Glomerular endothelial cell (primary cell): ENCODE data around the gene VENTX. TPM values are rescaled to one million over a fixed set of nuclear protein-coding genes. Genes with fewer than 3 reads are reported as not detected.

Experiments
- DNase-seq: peaks from one replicate; pipeline ENCODE4 v3.0.0-alpha.2; 2011; ENCODE audit warnings: low read depth, low spot score; ENCODE audit errors: extremely low read depth
- total RNA-seq: library from RNA; depleted of rRNA; stranded (reverse); fragments of >200 nt; gene quantifications from 2 replicates; pipeline ENCODE4 v1.2.3, GENCODE V29; 2015

The VENTX gene
- total RNA-seq, 1 donor from 2014 or later = not detected

DNA sequence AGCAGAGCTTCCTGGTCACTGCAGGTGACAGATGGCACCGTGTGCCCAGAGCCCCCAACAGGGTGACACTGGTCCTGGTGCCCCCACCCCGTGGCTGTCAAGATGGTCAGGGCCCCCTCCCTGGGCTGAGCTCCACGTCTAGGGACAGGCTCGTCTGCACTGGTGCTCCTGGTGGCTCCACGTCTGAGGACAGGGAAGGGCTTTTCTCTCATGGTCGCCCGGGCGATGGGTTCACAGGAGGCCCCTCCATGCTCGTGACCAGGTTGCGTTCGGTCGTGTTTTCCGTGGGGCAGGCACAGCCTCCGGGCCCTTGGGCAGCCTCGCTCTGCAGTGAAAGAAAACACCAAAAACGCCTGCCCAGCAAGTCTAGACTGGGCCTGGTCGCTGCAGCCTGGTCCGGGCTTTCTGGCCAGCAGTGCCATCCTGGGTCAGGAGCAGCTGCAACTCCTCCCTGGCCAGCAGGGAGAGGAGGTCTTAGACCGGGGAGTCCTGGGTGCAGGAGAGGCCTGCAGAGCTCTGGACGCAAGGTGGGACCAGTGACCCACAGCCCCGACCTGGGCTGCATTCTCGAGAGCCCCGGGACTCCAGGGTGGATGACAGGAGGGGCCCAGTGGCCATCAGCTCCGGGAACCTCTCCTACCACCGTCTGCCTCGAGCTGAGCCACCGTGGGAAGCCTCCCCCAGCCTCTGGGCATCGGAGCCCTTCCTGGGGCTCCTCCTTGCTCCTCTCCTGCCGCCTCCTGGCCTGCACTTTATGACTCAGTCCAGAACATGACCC is 35.5 kb upstream of the VENTX start:
- no peak for DNase-seq

DNA sequence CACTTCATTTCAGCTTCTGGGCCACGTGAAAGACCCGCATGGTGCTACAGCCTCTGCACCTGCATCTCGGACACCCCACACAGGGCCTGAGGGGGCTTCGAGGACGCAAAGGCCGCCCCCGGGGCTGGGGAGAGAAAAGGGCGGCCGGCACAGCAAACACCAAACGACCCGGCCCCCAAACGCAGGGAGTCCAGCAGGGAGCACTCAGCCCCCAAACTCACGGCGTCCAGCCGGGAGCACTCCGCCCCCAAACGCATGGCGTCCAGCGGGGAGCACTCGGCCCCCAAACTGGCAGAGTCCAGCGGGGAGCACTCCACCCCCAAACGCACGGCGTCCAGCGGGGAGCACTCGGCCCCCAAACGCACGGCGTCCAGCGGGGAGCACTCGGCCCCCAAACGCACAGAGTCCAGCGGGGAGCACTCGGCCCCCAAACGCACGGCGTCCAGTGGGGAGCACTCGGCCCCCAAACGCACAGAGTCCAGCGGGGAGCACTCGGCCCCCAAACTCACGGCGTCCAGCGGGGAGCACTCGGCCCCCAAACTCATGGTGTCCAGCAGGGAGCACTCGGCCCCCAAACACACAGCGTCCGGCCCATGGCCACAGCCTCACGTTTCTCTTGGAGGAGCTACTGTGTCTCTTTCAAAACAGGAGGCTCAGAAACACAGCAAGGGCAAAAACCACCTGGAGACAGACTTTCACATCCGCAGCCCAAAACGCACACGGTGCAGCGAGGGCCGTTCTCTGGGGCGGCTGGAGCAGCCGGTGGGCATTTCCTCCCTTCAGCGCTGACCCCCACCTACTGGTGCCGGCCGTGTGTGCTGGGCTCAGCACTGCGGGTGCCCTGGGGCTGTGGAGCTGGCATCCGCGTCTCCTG is 34.6 kb upstream of the VENTX start:
- no peak for DNase-seq

DNA sequence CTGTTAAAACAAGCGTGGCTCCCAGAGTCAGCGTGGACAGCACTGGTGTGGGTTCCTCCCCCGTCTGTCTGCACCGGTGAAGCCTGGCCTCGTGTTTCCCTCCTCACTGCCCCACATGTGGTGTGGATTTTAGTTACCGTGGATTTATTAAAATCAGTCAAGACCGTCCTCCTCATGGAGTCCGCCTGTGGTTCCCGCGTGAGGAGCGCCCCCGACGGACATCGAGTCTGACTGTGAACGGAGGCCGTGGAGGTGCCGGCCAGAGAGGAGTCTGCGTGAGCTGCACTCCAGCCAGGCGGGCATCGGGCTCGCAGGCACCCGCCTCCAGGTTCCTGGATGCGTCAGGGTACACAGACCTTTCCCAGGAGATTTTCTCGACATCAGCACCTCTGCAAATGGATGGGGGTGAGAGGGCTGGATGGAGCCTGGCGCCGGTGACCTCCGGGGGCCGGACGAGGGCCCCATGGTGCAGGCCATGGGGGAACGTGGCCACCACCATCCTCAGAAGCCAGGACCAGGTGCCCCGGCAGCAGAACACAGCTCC is 33.9 kb upstream of the VENTX start:
- no peak for DNase-seq

DNA sequence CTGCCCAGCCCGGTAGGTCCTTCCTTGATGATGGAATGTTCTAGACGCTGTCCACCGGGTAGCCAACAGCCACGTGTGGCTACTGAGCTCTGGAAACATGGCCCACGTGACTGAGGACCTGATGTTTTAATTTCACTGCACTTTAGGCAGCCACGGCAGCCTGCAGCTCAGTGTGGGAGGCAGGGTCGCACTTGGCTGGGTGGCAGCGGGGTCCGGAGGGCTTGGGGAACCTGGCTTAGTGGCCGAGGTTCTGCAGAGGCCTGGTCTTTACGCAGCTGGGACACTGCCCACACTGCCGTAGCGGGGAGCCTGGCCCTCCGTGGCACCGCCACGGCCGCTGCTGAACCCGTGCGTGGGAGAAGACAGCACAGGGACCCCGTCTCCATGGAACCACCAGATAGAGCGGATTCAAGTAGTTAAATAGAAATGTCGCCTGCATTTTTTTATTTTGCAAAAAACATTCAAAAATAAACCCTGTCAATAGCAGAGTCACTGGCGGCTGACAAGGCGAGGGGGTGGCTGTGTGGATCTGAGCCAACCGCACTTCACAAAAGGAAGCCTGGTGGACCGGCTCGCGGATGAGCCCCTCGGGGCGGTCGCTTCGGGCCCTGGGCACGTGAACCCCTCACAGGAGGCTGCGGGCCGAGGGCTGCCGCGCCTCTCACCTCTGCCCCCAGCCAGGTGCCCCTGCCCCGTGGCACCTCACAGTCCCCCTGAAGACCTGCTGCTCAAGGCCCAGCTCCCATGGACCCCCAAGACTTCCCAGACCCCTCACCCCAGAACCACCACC is 33.2 kb upstream of the VENTX start:
- no peak for DNase-seq

DNA sequence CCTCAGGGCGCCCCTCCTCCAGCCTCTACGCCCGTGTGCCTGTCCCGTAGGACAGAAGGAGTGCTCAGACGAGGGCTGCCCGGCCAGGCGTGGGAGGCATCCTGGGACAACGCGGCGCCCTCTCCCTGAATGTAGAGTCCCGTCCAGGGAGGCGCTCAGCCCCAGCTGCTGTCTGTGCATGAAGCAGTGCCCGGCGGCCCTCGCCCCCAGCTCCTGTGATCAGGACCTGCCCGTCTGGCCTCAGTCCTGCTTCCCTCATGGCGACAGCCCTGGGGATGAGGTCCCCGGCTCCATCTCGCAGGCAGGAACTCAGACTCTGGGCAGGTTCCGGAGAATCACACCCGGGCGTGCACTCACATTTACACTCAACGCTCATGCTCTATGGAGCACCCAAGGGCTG is 32.5 kb upstream of the VENTX start:
- no peak for DNase-seq

DNA sequence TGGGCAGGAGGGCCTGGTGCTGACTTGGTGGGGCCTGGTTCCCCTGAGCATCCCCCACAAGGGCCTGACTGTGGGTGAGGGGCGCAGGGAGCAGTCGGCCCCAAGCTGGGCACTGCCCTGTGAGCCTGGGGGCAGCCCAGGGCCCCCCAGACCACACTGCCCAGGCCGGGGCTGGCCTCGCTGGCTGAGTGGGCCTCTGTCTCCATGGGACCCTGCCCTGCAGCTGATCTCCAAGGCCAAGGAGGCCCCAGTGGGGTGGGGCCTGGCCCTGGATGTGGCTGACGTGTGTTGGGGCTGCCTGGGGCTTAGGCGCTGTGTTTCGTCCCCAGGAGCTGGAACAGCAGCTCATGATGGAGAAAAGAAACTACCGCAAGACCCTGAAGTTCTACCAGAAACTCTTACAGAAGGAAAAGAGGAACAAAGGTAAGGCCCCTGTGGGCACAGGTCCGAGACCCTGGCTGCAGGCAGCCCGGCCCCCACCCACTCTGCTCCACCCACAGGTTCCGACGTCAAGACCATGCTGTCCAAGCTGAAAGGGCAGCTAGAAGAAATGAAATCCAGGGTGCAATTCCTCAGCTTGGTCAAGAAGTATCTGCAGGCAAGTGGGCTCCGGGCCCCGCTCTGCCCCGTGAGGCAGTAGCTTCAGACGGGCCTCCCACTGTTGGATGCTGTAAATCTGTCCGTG is 31.2 kb upstream of the VENTX start:
- DNase-seq = no peak

DNA sequence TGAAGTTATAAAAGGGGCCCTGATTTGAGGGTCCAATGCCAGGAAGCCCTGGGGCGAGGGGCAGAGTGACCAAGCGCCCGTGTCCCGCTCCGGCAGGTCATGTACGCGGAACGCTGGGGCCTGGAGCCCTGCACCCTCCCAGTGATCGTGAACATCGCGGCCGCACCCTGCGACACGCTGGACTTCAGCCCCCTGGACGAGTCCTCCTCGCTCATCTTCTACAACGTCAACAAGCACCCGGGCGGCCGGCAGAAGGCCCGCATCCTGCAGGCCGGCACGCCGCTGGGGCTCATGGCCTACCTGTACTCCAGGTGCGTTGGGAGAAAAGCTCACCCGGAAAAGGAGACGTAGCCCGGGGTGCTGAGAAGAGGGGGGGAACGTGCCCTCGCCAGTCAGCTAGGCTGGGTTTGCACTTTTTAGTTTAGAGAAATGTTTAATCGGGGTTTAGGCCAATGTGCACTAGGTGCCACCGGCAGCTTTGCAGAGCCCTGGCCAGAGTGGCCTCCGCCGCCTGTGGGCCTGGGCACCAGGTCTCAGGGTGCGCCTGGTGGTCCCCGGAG is 30.5 kb upstream of the VENTX start:
- no peak for DNase-seq

DNA sequence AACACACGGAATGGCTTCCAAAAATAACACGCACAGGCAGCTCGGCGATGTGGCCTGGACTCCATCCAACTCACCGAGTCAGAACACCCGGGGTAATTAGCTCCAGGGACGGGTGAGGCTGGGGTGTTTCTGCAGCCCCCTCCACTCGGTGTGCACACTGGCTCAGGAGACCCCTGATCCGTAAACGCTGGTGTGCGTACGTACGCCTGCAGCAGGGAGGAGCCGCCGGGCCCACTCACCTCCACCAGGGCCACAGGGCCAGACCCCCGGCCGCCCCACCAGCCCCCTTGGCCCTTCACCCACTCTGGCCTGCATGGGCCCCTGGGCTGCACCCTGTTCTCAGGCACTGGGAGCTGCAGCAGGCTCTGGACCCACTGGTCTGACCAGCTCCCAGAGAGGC is 30.0 kb upstream of the VENTX start:
- no peak for DNase-seq

DNA sequence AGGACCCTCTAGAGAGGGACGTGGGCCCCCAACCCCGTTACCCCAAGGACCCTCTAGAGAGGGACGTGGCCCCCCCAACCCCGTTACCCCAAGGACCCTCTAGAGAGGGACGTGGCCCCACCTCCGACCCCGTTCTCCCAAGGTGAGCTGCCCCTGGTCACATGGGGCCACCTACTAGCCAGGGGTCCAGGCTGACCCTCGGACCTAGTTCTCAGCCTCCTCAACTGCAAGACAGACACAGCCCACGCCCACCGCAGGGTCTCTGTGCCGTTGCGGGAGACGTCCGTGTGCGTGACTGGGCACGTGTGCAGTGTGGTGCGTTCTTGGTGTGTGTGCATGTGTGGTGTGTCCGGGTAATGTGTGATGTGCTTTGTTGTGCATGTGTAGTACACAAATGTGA is 29.2 kb upstream of the VENTX start:
- no peak for DNase-seq

DNA sequence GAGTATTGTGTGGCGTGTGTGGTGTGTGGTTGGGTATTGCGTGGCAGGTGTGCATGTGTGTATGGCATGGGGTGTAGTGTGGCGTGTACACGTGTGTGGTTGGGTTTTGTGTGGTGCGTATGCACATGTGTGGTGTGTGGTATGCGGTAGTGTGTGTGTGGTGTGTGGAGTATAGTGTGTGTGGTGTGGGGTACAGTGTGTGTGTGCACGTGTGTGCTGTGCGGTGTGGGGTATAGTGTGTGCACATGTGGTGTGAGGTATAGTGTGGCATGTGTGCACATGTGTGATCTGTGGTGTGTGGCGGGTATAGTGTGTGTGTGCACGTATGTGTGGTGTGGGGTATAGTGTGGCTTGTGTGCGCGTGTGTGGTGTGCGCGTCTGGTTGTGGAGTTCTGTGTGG is 28.5 kb upstream of the VENTX start:
- DNase-seq = no peak

DNA sequence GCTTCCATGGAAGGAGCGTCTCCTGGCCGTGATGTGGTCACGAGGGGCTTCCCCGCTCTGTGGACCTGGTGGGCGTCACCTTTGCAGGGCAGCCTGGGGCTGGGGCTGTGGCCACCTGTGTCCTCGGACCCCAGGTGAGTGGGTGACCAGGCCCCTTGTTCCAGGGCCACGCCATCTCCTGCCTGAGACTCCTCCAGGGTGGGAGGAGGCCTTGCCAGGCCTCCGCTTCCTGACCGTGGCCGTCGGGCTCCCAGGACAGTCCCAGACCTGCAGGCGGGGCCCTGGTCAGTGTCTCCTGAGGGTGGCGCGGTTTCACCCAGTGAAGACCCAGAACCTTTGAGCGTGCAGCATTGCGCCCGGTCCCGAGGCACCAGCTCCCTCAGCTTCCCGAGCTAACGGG is 28.0 kb upstream of the VENTX start:
- no peak for DNase-seq

DNA sequence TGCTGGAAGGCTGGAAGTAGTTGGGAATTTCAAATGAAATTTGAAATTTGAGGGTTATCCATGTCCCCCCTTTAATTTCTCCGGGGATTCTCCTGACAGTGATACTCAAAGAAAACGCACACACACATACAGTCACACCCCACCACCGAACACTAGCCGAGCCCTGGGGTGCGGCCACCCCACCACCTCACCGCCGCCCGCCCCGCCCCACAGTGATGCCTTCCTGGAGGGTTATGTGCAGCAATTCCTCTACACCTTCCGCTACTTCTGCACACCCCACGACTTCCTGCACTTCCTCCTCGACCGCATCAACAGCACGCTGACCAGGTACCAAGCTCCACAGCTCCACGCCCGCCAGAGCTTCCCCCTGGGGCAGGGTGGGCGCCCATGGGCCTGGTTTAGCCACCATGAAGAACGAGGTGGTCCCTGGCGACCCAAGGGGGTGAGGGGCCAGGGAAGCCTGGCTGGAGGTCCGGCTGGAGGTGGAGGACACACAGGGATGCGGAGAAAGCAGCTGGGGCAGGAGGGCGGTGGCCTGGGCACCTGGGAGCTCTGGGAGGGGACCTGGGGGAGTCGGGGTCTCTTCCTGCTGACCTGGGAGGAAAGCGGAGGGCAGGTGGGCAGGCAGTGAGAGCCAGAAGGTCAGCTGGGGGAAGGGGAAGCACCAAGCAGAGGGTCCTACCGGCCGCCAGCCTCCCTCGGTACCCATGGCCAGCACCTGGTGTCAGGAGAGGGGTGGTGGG is 27.1 kb upstream of the VENTX start:
- DNase-seq = no peak

DNA sequence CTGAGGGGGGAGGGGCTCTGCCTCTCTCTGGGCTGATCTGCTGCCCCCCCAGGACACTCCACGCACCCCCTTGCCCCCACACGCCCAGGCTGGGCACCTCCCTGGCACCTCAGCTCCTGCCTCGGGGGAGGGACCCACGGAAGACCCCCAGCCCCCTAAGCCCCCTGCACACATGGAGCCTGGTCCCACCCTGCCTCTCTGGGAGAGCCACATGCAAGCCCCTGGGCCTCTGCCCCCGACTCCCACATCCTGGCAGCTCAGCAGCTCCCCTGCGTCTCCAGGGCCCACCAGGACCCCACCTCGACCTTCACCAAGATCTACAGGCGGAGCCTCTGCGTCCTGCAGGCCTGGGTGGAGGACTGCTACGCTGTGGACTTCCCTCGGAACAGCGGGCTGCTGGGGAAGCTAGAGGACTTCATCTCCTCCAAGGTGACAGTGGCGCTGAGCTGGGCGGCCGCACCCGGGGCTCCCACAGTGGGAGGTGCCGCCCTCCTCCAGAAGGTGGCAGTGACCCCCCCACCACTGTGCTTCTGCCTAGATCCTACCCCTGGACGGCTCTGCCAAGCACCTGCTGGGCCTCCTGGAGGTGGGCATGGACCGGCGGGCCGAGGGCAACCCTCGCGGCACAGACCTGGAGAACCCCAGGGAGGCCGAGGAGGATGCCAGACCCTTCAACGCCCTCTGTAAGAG is 26.4 kb upstream of the VENTX start:
- no peak for DNase-seq

DNA sequence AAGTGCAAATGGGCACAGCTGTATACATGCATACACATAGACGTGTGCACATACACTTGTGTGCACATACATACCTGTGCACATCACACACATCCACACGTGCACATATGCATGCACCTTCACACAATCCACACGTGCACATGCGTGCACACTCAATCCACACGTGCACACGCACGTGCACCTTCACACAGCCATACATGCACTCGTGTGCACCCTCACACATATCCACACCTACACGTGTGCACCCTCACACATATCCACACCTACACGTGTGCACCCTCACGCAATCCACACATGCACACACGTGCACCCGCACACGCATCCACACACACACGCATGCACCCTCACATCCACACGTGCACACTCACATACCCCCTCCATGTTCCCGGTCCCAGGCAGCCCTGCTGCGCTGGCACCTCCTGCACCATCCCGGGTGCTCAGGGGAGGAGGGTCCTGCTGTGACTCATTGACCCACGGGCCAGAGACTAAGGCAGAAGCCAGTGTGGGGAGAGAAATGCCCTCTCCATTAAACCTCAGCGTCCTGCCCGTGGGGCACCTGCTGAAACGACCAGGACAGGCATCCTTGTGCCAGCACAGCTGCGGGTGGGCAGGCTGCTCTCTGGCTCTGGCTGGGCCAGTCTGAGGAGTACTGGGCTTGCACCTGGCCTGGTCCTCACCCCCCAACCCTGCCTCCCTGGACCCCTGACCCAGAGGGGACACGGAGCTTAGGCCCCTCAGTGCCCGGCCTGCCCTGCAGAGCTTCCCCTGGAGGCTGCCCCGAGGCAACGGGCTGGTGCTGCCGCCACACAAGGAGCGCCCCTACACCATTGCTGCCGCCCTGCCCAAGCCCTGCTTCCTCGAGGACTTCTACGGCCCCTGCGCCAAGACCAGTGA is 25.4 kb upstream of the VENTX start:
- DNase-seq = no peak

DNA sequence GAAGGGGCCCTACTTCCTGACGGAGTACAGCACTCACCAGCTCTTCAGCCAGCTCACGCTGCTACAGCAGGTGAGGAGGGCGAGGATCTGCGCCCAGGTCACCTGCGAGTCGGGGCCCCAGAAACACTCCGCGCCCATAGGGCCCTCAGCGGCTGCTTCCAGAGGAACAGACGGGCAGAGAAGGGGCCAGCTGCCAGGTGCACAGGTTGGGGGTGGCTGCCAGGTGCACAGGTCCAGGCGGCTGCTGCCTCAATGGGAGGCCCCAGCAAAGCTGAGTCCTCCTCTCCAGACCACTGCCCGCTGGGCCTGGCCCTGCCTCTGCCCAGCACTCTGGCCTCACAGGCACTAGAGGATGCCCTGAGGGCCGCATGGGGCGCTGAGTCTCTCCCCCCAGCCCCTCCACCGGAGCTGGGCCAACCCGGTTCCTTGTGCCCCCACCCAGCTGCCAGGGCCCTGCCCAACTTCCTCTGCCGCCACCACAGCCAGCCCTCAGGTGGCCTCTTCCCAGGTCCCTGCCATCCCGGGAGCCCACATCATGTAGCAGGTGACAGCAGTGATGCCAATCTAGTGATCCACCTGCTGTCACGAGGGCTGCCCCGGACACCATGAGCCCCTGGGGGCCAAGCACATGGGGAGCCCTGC is 24.7 kb upstream of the VENTX start:
- DNase-seq = no peak

DNA sequence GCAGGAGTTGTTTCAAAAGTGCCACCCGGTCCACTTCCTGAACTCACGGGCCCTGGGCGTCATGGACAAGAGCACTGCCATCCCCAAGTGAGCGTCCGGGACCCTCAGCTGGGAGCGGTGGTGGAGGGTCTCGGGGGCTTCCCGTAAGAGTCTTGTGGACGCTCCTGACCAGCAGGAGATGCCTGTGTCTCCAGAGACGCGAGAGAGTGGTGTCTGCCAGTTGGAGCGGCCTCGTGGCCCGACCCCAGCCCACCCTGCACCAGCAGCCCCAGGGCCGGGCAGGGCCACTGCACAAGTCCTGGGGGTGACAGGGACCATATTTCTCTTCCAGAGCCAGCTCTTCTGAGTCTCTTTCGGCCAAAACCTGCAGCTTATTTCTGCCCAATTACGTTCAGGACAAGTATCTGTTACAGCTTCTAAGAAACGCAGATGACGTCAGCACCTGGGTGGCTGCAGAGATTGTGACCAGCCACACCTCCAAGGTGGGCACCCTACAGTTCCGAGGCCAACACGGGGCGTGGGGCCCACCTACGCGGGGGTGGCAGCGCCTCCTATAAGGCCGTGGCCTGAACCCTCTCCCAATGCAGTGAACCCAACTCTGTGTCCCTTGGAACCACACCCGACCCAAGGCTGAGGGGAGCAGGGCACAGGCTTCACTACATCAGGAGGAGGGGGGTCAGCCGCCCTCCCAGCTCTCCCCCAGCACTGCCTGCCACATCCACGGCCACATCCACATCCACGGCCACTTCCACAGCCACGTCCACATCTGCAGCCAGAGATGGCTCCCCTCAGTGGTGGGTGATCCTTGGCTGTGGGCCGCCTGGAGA is 23.8 kb upstream of the VENTX start:
- DNase-seq = no peak
